Keratinocyte (primary cell): ENCODE data around the gene OR8B2.
"Not testable (repeated sequence)": the region's sequence is repeated elsewhere in the genome, so short reads cannot be mapped to it uniquely, and the experiment has no call there.

ENCODE experiments used
- CTCF ChIP-seq, 3 experiments: IDR thresholded peaks in 1 of 3; conservative IDR thresholded peaks in 1 of 3; optimal IDR thresholded peaks in 1 of 3; 2 replicates in 2 of 3; 3 replicates in 1 of 3; pipeline versions ENCODE3 to v1.5.1; 2011; ENCODE audit warnings: low read length in 3 of 3, mild to moderate bottlenecking in 3 of 3, moderate library complexity in 2 of 3, control low read depth in 1 of 3, inconsistent platforms in 1 of 3; ENCODE audit not compliant: insufficient read depth in 2 of 3; ENCODE audit errors: extremely low read depth in 1 of 3
- EZH2 ChIP-seq: IDR thresholded peaks from one replicate; pipeline ENCODE4 v1.6.1; 2012; ENCODE audit warnings: inconsistent platforms, mild to moderate bottlenecking, low read length, moderate library complexity

- TF ChIP-seq CTCF (optimal IDR thresholded peaks at IDR 0.05 in 1 of 3, IDR thresholded peaks at IDR 0.05 in 1 of 3, conservative IDR thresholded peaks at IDR 0.05 in 1 of 3; ENCODE audit: extremely low read depth in 1 of 3, insufficient read depth in 2 of 3, low read length in 3 of 3); EZH2: not testable (repeated sequence)
Observed at GRCh38 chr11:124403186-124403585, 18.9 kb upstream of the OR8B2 start.
